ENCODE data around the gene DENND4B.

DNA sequence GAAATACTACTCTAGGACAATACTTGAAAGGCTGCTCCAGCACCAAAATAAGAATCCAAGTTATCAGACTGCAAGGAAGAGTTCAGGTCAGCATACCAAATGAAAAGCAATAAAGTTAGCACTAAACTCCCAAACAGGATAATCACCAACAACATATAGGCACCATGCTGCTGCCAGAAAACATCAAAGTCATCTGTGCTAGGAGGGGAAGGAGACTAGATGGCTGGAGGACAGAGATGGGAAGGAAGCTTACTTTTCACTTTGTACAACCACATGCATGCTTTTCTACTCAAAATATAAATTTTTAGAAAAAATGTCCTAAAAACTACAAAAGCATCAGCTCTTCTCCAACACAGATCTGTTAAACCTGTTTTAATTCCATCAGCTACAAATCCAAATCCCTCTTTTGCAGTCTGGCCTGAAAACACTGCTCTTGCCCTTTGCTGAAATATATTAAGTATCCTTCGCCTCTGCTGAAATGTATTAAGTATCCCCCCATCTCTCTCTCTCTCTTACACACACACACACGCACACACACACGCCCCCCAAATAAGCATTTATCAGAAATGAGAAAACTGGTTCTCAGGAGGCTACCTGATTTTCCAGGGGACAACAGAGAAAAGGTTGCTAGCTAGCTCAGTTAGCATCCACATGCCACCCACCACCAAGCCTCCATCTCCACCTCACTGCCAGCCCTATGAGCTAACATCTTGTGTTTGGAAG lies 25.3 kb downstream of the DENND4B start:
- TF ChIP-seq CTCF (IDR thresholded peaks at IDR 0.05), result no peak
- no peak for TF ChIP-seq POLR2A (IDR thresholded peaks at IDR 0.05)

All from right lobe of liver (tissue), 4 donors.